ENCODE results near the gene SRSF12.
A peak's percentile ranks its signal among the peaks of the same experiment; 100 is the strongest.
"Not testable (repeated sequence)": the region's sequence is repeated elsewhere in the genome, so short reads cannot be mapped to it uniquely, and the experiment has no call there.

The SRSF12 gene

GRCh38 chr6:89066940-89067646 is 50.8 kb downstream of the SRSF12 start:
- Histone ChIP-seq H3K9ac (ENCODE audit: low read length) (no peak overlapping the region), H3K27me3 (replicated peaks; ENCODE audit: control insufficient read depth, insufficient read depth, low read length) (no peaks in the 10 kb centered on the region), H3K4me3 (ENCODE audit: low read length) (no peak overlapping the region), H3K4me1 (ENCODE audit: control insufficient read depth, insufficient read depth, low read length) (peaks cover 15% of the 10 kb centered on the region), H3K9me3 (ENCODE audit: control insufficient read depth, low read length) (no peaks in the 10 kb centered on the region), H3K36me3 (ENCODE audit: control insufficient read depth, insufficient read depth, low read length, severe bottlenecking) (no peaks in the 10 kb centered on the region)
- no peak for DNase-seq (ENCODE audit: low read depth)

- not testable (repeated sequence) for H3K9ac ChIP-seq (ENCODE audit: low read length); H3K36me3 ChIP-seq (ENCODE audit: control insufficient read depth, insufficient read depth, low read length, severe bottlenecking); H3K4me3 ChIP-seq (ENCODE audit: low read length); H3K9me3 ChIP-seq (ENCODE audit: control insufficient read depth, low read length); H3K27me3 ChIP-seq (replicated peaks; ENCODE audit: control insufficient read depth, insufficient read depth, low read length); DNase-seq (ENCODE audit: low read depth)
- H3K4me1 ChIP-seq (ENCODE audit: control insufficient read depth, insufficient read depth, low read length), result peaks cover 15% of the 10 kb centered on the region
Measured at GRCh38 chr6:89066121-89066520, 51.8 kb downstream of the SRSF12 start.

- H3K36me3 ChIP-seq (ENCODE audit: control insufficient read depth, insufficient read depth, low read length, severe bottlenecking); DNase-seq (ENCODE audit: low read depth); H3K27me3 ChIP-seq (replicated peaks; ENCODE audit: control insufficient read depth, insufficient read depth, low read length); H3K9ac ChIP-seq (ENCODE audit: low read length); H3K4me3 ChIP-seq (ENCODE audit: low read length); H3K9me3 ChIP-seq (ENCODE audit: control insufficient read depth, low read length): not testable (repeated sequence)
- peaks cover 15% of the 10 kb centered on the region for H3K4me1 ChIP-seq (ENCODE audit: control insufficient read depth, insufficient read depth, low read length)
Measured at GRCh38 chr6:89064931-89065330, 52.9 kb downstream of the SRSF12 start.

- H3K4me1 ChIP-seq (ENCODE audit: control insufficient read depth, insufficient read depth, low read length), result peaks cover 12% of the 10 kb centered on the region
- no peak overlapping the region for H3K4me3 ChIP-seq (ENCODE audit: low read length)
- H3K36me3 ChIP-seq (ENCODE audit: control insufficient read depth, insufficient read depth, low read length, severe bottlenecking), result no peaks in the 10 kb centered on the region
- no peaks in the 10 kb centered on the region for H3K27me3 ChIP-seq (replicated peaks; ENCODE audit: control insufficient read depth, insufficient read depth, low read length)
- no peaks in the 10 kb centered on the region for H3K9me3 ChIP-seq (ENCODE audit: control insufficient read depth, low read length)
- H3K9ac ChIP-seq (ENCODE audit: low read length), result no peak overlapping the region
- DNase-seq (ENCODE audit: low read depth), result no peak
Measured at GRCh38 chr6:89063881-89064280, 54.0 kb downstream of the SRSF12 start.

- Histone ChIP-seq H3K4me3 (ENCODE audit: low read length) (no peak overlapping the region), H3K9me3 (ENCODE audit: control insufficient read depth, low read length) (no peaks in the 10 kb centered on the region), H3K9ac (ENCODE audit: low read length) (no peak overlapping the region), H3K36me3 (ENCODE audit: control insufficient read depth, insufficient read depth, low read length, severe bottlenecking) (no peaks in the 10 kb centered on the region), H3K4me1 (ENCODE audit: control insufficient read depth, insufficient read depth, low read length) (no peaks in the 10 kb centered on the region), H3K27me3 (replicated peaks; ENCODE audit: control insufficient read depth, insufficient read depth, low read length) (no peaks in the 10 kb centered on the region)
- no peak for DNase-seq (ENCODE audit: low read depth)
Measured at GRCh38 chr6:89059227-89059626, 58.6 kb downstream of the SRSF12 start.

GRCh38 chr6:89058627-89059026 is 59.2 kb downstream of the SRSF12 start:
- no peaks in the 10 kb centered on the region for H3K27me3 ChIP-seq (replicated peaks; ENCODE audit: control insufficient read depth, insufficient read depth, low read length)
- no peaks in the 10 kb centered on the region for H3K36me3 ChIP-seq (ENCODE audit: control insufficient read depth, insufficient read depth, low read length, severe bottlenecking)
- H3K4me3 ChIP-seq (ENCODE audit: low read length), result no peak overlapping the region
- no peaks in the 10 kb centered on the region for H3K4me1 ChIP-seq (ENCODE audit: control insufficient read depth, insufficient read depth, low read length)
- DNase-seq (ENCODE audit: low read depth), result peak; percentile 35
- H3K9me3 ChIP-seq (ENCODE audit: control insufficient read depth, low read length), result no peaks in the 10 kb centered on the region
- H3K9ac ChIP-seq (ENCODE audit: low read length), result no peak overlapping the region

- Histone ChIP-seq H3K4me3 (ENCODE audit: low read length) (no peak overlapping the region), H3K36me3 (ENCODE audit: control insufficient read depth, insufficient read depth, low read length, severe bottlenecking) (no peaks in the 10 kb centered on the region), H3K27me3 (replicated peaks; ENCODE audit: control insufficient read depth, insufficient read depth, low read length) (no peaks in the 10 kb centered on the region), H3K9ac (ENCODE audit: low read length) (no peak overlapping the region), H3K9me3 (ENCODE audit: control insufficient read depth, low read length) (no peaks in the 10 kb centered on the region), H3K4me1 (ENCODE audit: control insufficient read depth, insufficient read depth, low read length) (no peaks in the 10 kb centered on the region)
- DNase-seq (ENCODE audit: low read depth), result no peak
Measured at GRCh38 chr6:89057759-89058158, 60.1 kb downstream of the SRSF12 start.

GRCh38 chr6:89054208-89054607 is 63.7 kb downstream of the SRSF12 start:
- no peak overlapping the region for H3K9ac ChIP-seq (ENCODE audit: low read length)
- H3K36me3 ChIP-seq (ENCODE audit: control insufficient read depth, insufficient read depth, low read length, severe bottlenecking), result no peaks in the 10 kb centered on the region
- H3K4me1 ChIP-seq (ENCODE audit: control insufficient read depth, insufficient read depth, low read length), result peaks cover 25% of the 10 kb centered on the region
- DNase-seq (ENCODE audit: low read depth), result no peak
- H3K4me3 ChIP-seq (ENCODE audit: low read length), result no peak overlapping the region
- no peaks in the 10 kb centered on the region for H3K27me3 ChIP-seq (replicated peaks; ENCODE audit: control insufficient read depth, insufficient read depth, low read length)
- H3K9me3 ChIP-seq (ENCODE audit: control insufficient read depth, low read length), result no peaks in the 10 kb centered on the region

DNA sequence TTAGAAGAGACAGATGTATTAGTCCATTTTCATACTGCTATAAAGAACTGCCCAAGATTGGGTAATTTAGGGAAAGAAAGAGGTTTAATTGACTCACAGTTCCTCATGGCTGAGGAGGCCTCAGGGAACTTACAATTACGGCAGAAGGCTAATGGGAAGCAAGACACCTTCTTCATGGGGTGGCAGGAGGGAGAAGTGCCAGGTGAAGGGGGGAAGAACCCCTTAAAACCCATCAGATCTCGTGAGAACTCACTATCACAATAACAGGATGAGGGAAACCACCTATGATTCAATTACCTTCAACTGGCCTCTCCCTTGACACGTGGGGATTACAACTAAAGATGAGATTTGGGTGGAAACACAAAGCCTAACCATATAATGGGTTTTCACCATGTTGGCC is 66.2 kb downstream of the SRSF12 start:
- Histone ChIP-seq H3K9me3 (ENCODE audit: control insufficient read depth, low read length) (no peaks in the 10 kb centered on the region), H3K36me3 (ENCODE audit: control insufficient read depth, insufficient read depth, low read length, severe bottlenecking) (no peaks in the 10 kb centered on the region), H3K4me3 (ENCODE audit: low read length) (no peak overlapping the region), H3K9ac (ENCODE audit: low read length) (no peak overlapping the region), H3K4me1 (ENCODE audit: control insufficient read depth, insufficient read depth, low read length) (peaks cover 47% of the 10 kb centered on the region), H3K27me3 (replicated peaks; ENCODE audit: control insufficient read depth, insufficient read depth, low read length) (no peaks in the 10 kb centered on the region)
- no peak for DNase-seq (ENCODE audit: low read depth)

DNA sequence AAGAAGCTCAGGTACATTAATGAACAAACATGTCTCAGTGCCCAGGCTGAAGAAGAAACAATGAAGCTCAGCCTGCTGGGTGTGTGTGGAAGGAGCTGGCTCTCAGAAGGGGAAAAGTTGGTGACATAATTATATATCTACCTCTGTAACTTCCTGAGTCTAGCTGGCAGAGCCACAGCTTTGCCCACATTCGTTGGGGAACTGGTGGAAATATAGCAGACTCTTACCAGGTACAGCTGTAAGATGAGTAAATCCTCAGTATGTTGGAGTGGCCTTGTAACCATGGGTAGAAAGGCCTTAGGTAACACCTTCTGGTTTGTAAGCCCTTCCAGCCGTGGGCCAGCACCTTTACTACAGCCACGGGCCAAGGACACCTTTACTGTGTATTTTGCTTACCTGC is 67.2 kb downstream of the SRSF12 start:
- Histone ChIP-seq H3K36me3 (ENCODE audit: control insufficient read depth, insufficient read depth, low read length, severe bottlenecking) (no peaks in the 10 kb centered on the region), H3K27me3 (replicated peaks; ENCODE audit: control insufficient read depth, insufficient read depth, low read length) (no peaks in the 10 kb centered on the region), H3K4me3 (ENCODE audit: low read length) (peak overlapping the region; percentile 12), H3K4me1 (ENCODE audit: control insufficient read depth, insufficient read depth, low read length) (peaks cover 49% of the 10 kb centered on the region), H3K9me3 (ENCODE audit: control insufficient read depth, low read length) (no peaks in the 10 kb centered on the region), H3K9ac (ENCODE audit: low read length) (peak overlapping the region; percentile 8)
- no peak for DNase-seq (ENCODE audit: low read depth)

GRCh38 chr6:89050155-89050554 is 67.7 kb downstream of the SRSF12 start:
- peak overlapping the region; percentile 52 for H3K9ac ChIP-seq (ENCODE audit: low read length)
- peak; percentile 97 for DNase-seq (ENCODE audit: low read depth)
- peak overlapping the region; percentile 27 for H3K4me3 ChIP-seq (ENCODE audit: low read length)
- H3K27me3 ChIP-seq (replicated peaks; ENCODE audit: control insufficient read depth, insufficient read depth, low read length), result no peaks in the 10 kb centered on the region
- no peaks in the 10 kb centered on the region for H3K36me3 ChIP-seq (ENCODE audit: control insufficient read depth, insufficient read depth, low read length, severe bottlenecking)
- peaks cover 52% of the 10 kb centered on the region for H3K4me1 ChIP-seq (ENCODE audit: control insufficient read depth, insufficient read depth, low read length)
- H3K9me3 ChIP-seq (ENCODE audit: control insufficient read depth, low read length), result no peaks in the 10 kb centered on the region

- Histone ChIP-seq H3K4me3 (ENCODE audit: low read length) (peak overlapping the region; percentile 27), H3K4me1 (ENCODE audit: control insufficient read depth, insufficient read depth, low read length) (peaks cover 52% of the 10 kb centered on the region), H3K36me3 (ENCODE audit: control insufficient read depth, insufficient read depth, low read length, severe bottlenecking) (no peaks in the 10 kb centered on the region), H3K9me3 (ENCODE audit: control insufficient read depth, low read length) (no peaks in the 10 kb centered on the region), H3K27me3 (replicated peaks; ENCODE audit: control insufficient read depth, insufficient read depth, low read length) (no peaks in the 10 kb centered on the region), H3K9ac (ENCODE audit: low read length) (peak overlapping the region; percentile 5)
- DNase-seq (ENCODE audit: low read depth), result peak; percentile 43
Measured at GRCh38 chr6:89048985-89049384, 68.9 kb downstream of the SRSF12 start.

Measured in adipocyte (in vitro differentiated cells).